K562 (cell line): Measurements from ENCODE around the gene ATP6V0C. TPM values are rescaled to one million over a fixed set of nuclear protein-coding genes. Genes with fewer than 3 reads are reported as not detected.

Experiments used
- ATAC-seq: fragments of 200-7000 bp; cut with Tn5 transposase; 3 replicates; pipeline ENCODE4 v1.9.1; 2020; ENCODE audit warnings: moderate library complexity
- BruUV-seq: library from RNA; stranded (reverse); fragments of 400-500 nt; replicated peaks from 2 replicates; lab custom pipeline; 2021; lab: Mats Ljungman, UMichigan
- CTCF ChIA-PET: fragments of 300-600 bp; formaldehyde crosslinking; extraction: SDS; loops from one replicate; lab custom pipeline; 2021; ENCODE audit warnings: low intra/inter-chr PET ratio; lab: Yijun Ruan, JAX
- POLR2A ChIA-PET: fragments of 300-600, 350-650 bp; sonication (Branson Sonifier 250); formaldehyde crosslinking; extraction: SDS; loops from one replicate; lab custom pipeline; 2021; ENCODE audit warnings: antibody characterized with exemption, inconsistent platforms; lab: Yijun Ruan, JAX
- DNase-seq, 4 experiments: peaks; one replicate each; pipeline versions ENCODE4 v3.0.0 to v3.0.0-alpha.2; 2011 to 2018; ENCODE audit warnings: low spot score in 3 of 4, mixed read lengths in 3 of 4; ENCODE audit errors: extremely low read depth in 1 of 4
- FAIRE-seq: peaks from 2 replicates; lab custom pipeline; 2011; peaks lifted over from hg19 to GRCh38; lab: Jason Lieb, UNC
- H2AFZ ChIP-seq: 2 replicates; pipeline ENCODE4 v1.6.0; 2011; ENCODE audit warnings: low read depth, low read length, control low read depth, inconsistent platforms
- H3K27ac ChIP-seq: fragments of 200-600 bp; 3 replicates; pipeline ENCODE4 v1.8.0; 2011; ENCODE audit warnings: low read depth, mild to moderate bottlenecking, control low read depth, inconsistent platforms, low read length, moderate library complexity, mixed read lengths; ENCODE audit errors: extremely low read depth
- H3K27me3 ChIP-seq, 2 experiments: fragments of 300-600 bp in 1 of 2; 2 replicates in 1 of 2; 3 replicates in 1 of 2; pipeline versions ENCODE4 v1.6.0 to v1.8.0; 2011; ENCODE audit warnings: inconsistent platforms in 2 of 2, low read length in 2 of 2, mild to moderate bottlenecking in 1 of 2, mixed read lengths in 1 of 2, moderate library complexity in 1 of 2; ENCODE audit not compliant: control insufficient read depth in 2 of 2, insufficient read depth in 2 of 2
- H3K36me3 ChIP-seq: fragments of 300-600 bp; 3 replicates; pipeline ENCODE4 v1.8.0; 2011; ENCODE audit warnings: mild to moderate bottlenecking, low read length, inconsistent platforms; ENCODE audit not compliant: control insufficient read depth, insufficient read depth
- H3K4me1 ChIP-seq, 2 experiments: fragments of 200-600 bp in 1 of 2; replicated peaks in 1 of 2; 2 replicates in 1 of 2; 3 replicates in 1 of 2; pipeline versions ENCODE4 v1.5.1 to v1.8.0; 2011; ENCODE audit warnings: inconsistent platforms in 2 of 2, low read length in 2 of 2, mild to moderate bottlenecking in 1 of 2, mixed read lengths in 1 of 2, moderate library complexity in 1 of 2; ENCODE audit not compliant: control insufficient read depth in 2 of 2, insufficient read depth in 2 of 2
- H3K4me2 ChIP-seq: 2 replicates; pipeline ENCODE4 v1.6.1; 2011; ENCODE audit warnings: low read length, control low read depth, inconsistent platforms, mixed read lengths; ENCODE audit not compliant: insufficient read depth
- H3K4me3 ChIP-seq: fragments of 200-600 bp; sonication (generic), shearing (Covaris generic); 2 replicates; pipeline ENCODE4 v1.5.1; 2016; ENCODE audit warnings: control low read depth, inconsistent platforms
- H3K79me2 ChIP-seq: fragments of 200-600 bp; 3 replicates; pipeline ENCODE4 v1.8.0; 2011; ENCODE audit warnings: low read length, inconsistent platforms; ENCODE audit not compliant: control insufficient read depth, insufficient read depth
- H3K9ac ChIP-seq, 2 experiments: 2 replicates each; pipeline versions ENCODE4 v1.6.0 to v1.6.1; 2011; ENCODE audit warnings: low read depth in 2 of 2, low read length in 2 of 2, control low read depth in 1 of 2, inconsistent platforms in 1 of 2, mild to moderate bottlenecking in 1 of 2, mixed read lengths in 1 of 2; ENCODE audit not compliant: insufficient read depth in 1 of 2
- H3K9me1 ChIP-seq: one replicate; pipeline ENCODE4 v1.6.0; 2011; ENCODE audit warnings: inconsistent platforms, mild to moderate bottlenecking, low read length, moderate library complexity; ENCODE audit not compliant: control insufficient read depth, insufficient read depth
- H3K9me3 ChIP-seq: replicated peaks from 2 replicates; pipeline ENCODE4 v1.5.1; 2011; ENCODE audit warnings: low read depth, low read length, inconsistent platforms; ENCODE audit not compliant: control insufficient read depth, insufficient read depth
- H4K20me1 ChIP-seq: replicated peaks from 2 replicates; pipeline ENCODE4 v1.6.1; 2011; ENCODE audit warnings: low read length, inconsistent platforms, mixed read lengths; ENCODE audit not compliant: control insufficient read depth, insufficient read depth
- CHD4 ChIP-seq: fragments of 200-600 bp; sonication (generic); IDR thresholded peaks from 3 replicates; pipeline ENCODE4 v1.6.1; 2012; ENCODE audit warnings: low read depth, mild to moderate bottlenecking, mixed read lengths, low read length, inconsistent platforms; ENCODE audit not compliant: insufficient read depth, insufficient replicate concordance, poor library complexity, severe bottlenecking
- NR2C2 ChIP-seq, 2 experiments: fragments of 200-800 bp in 1 of 2; sonication (Bioruptor generic) in 1 of 2; sonication (generic) in 1 of 2; formaldehyde crosslinking in 1 of 2; IDR thresholded peaks; 2 replicates each; pipeline versions ENCODE4 v1.6.1 to v1.8.0; 2016 to 2022; ENCODE audit warnings: mild to moderate bottlenecking in 1 of 2, missing compliant biosample characterization in 1 of 2, missing genetic modification characterization in 1 of 2, missing genetic modification reagents in 1 of 2
- SLC30A9 ChIP-seq: fragments of 250-450 bp; sonication (Bioruptor Pico); IDR thresholded peaks from 2 replicates; pipeline ENCODE4 v1.8.0; 2022; ENCODE audit warnings: mild to moderate bottlenecking, moderate library complexity
- TFAP4 ChIP-seq: sonication (generic); formaldehyde crosslinking; IDR thresholded peaks from 2 replicates; pipeline ENCODE4 v1.8.0; 2022; ENCODE audit warnings: missing genetic modification reagents, mild to moderate bottlenecking, moderate library complexity, borderline replicate concordance
- ZNF609 ChIP-seq: sonication (generic); formaldehyde crosslinking; IDR thresholded peaks from 2 replicates; pipeline ENCODE4 v1.8.1; 2023; ENCODE audit warnings: missing genetic modification reagents, mild to moderate bottlenecking, borderline replicate concordance
- WGBS: fragments of 100-300 bp; shearing (Covaris generic); methylation state at CpG from one replicate; pipeline ENCODE4 v1.1.6; 2016; ENCODE audit warnings: low coverage, mixed read lengths; ENCODE audit not compliant: insufficient coverage; ENCODE audit errors: missing lambda C conversion rate; 5-methylcytosine and 5-hydroxymethylcytosine counted together
- in situ Hi-C: fragments of 300-500 bp; cut with MboI; formaldehyde crosslinking; loops from 4 replicates; pipeline ENCODE4 v1.15.0; 2018; ENCODE audit warnings: inconsistent platforms, mixed read lengths
- intact Hi-C: fragments of 100-400 bp; cut with micrococcal nuclease; formaldehyde crosslinking; loops from 2 replicates; pipeline ENCODE4 v1.14.2; 2022
- polyA plus RNA-seq, 8 experiments: library from polyadenylated mRNA; depleted of rRNA in 4 of 8; stranded (reverse) in 5 of 8; unstranded in 3 of 8; fragments of >200 nt; fragmentation: Nextera tagmentation in 2 of 8; fragmentation: Illumina TruSeq in 1 of 8; extraction: Ambion mirVana in 2 of 8; extraction: Trizol in 1 of 8; gene quantifications; 2 replicates each; pipeline versions ENCODE4 v1.2.1 to v1.2.3, GENCODE V29; 2011 to 2014; ENCODE audit warnings: inconsistent platforms in 1 of 8, missing spikeins in 1 of 8
- total RNA-seq, 7 experiments: library from RNA; depleted of rRNA in 6 of 7; stranded (reverse); fragments of >200 nt in 6 of 7; fragmentation: Illumina TruSeq in 2 of 7; extraction: Trizol in 2 of 7; gene quantifications; 2 replicates each; pipeline versions ENCODE4 v1.2.1 to v1.2.3, GENCODE V29; 2011 to 2021; ENCODE audit warnings: low replicate concordance in 1 of 7

The ATP6V0C gene
- total and polyA plus RNA-seq, 9 of the 15 experiments (the other 6 are each of a cell fraction or from before 2014, with no cell fraction given) = 2.9 to 228 (median 22.7) TPM

- no peak for TF ChIP-seq ZNF609 (CRISPR knock-in tag)
- TF ChIP-seq, all 486 proteins: peak for 45
Measured at GRCh38 chr16:2497116-2497630, 16.6 kb upstream of the ATP6V0C start (continued).

- peak overlapping the region; percentile 27; the same call in 1 of the 3 replicates for H3K27ac ChIP-seq
- ATAC-seq = no peak
- 86% methylated on average over 19 of the region's 26 CpGs for WGBS
- CTCF ChIA-PET = no interaction called here
- H3K79me2 ChIP-seq = peaks cover 22% of the 10 kb centered on the region
- H3K4me2 ChIP-seq = peak overlapping the region; percentile 57; the same call in 1 of the 2 replicates
- intact Hi-C loops = loop anchor here (5.0 kb wide), 1 partner anchor 301 kb away; the partner anchor contains the start of gene CASKIN1
- no peaks in the 10 kb centered on the region for H3K9me1 ChIP-seq
- peaks cover 7% of the 10 kb centered on the region for H4K20me1 ChIP-seq
- no peaks in the 10 kb centered on the region for H3K27me3 ChIP-seq
- no peak for FAIRE-seq
- no peaks in the 10 kb centered on the region for H3K9me3 ChIP-seq
- in situ Hi-C loops = no loop called here
- DNase-seq = no peak
- H3K36me3 ChIP-seq = peaks cover 68% of the 10 kb centered on the region; the same call in 2 of the 3 replicates
- BruUV-seq = no TSS peak
- POLR2A ChIA-PET = interaction anchor here (1.5 kb wide), 1 partner anchor 17 kb away, joined by 5 read pairs; the partner anchor contains the start of gene ATP6V0C
- H3K4me1 ChIP-seq = peaks cover 22 to 72% of the 10 kb centered on the region in 2 experiments
- TF ChIP-seq SLC30A9 (no peak), TFAP4 (0 out of 2 replicates have a peak, but pooled peaks have one; percentile 4), NR2C2 (CRISPR knock-in tag; IDR thresholded peaks at IDR 0.05) (no peak), NR2C2 (tag; IDR thresholded peaks at IDR 0.05) (peak; percentile 42; the same call in 1 of the 2 replicates), CHD4 (no peak)
- H2AFZ ChIP-seq = no peak overlapping the region
- peak overlapping the region in 1 of 2 experiments; percentile 83; a peak in 2 of 4 replicates for H3K9ac ChIP-seq
- H3K4me3 ChIP-seq = no peak overlapping the region
Measured at GRCh38 chr16:2497695-2498484, 15.9 kb upstream of the ATP6V0C start.
